NB4 (cell line): ENCODE results near the gene PARP1.

Experiments
- DNase-seq: peaks from one replicate; pipeline ENCODE4 v3.0.0; 2010; ENCODE audit warnings: low read depth
- H3K4me3 ChIP-seq: one replicate; pipeline ENCODE4 v1.5.1; 2011; ENCODE audit warnings: mild to moderate bottlenecking, low read depth, low read length, moderate library complexity
- MYC ChIP-seq: IDR thresholded peaks from 2 replicates; pipeline ENCODE4 v1.6.1; 2011; ENCODE audit warnings: low read depth, low read length
- POLR2A ChIP-seq: IDR thresholded peaks from 2 replicates; pipeline ENCODE4 v1.6.1; 2011; ENCODE audit warnings: mild to moderate bottlenecking; ENCODE audit not compliant: insufficient read length; ENCODE audit errors: extremely low read depth
- TF ChIP-seq, protein P1 (sequence below): IDR thresholded peaks from 2 replicates; pipeline ENCODE4 v1.6.1; 2011; ENCODE audit warnings: low read depth, low read length
- TF ChIP-seq, protein P2 (sequence below): IDR thresholded peaks from one replicate; pipeline ENCODE4 v1.5.1; 2012; ENCODE audit warnings: low read depth, low read length

Gene PARP1

DNA sequence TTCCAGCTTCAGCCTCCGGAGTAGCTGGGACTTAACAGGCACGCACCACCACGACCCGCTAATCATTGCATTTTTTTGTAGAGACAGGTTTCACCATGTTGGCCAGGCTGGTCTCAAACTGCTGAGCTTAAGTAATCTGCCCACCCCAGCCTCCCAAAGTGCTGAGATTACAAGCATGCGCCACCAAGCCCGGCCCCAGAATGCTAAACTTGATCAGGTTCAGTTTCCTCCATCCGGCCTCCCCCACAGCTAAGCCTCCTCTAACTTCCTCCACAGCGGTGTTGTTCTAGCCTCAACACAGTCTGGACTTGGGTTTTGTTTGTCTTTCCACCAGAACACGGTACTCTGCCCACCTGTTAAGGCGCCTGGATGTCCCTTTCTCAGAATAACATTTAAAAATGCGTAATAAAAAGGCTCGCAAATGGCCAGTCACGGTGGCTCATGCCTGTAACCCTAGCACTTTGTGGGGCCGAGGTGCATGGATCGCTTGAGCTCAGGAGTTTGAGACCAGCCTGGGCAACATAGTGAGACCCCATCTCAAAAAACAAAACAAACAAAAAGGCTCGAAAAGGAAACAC is 2.4 kb downstream of the PARP1 start:
- DNase-seq, result peak; percentile 56
- peak overlapping the region; percentile 98 for H3K4me3 ChIP-seq
- TF ChIP-seq POLR2A, result no peak
- TF ChIP-seq, protein P1, sequence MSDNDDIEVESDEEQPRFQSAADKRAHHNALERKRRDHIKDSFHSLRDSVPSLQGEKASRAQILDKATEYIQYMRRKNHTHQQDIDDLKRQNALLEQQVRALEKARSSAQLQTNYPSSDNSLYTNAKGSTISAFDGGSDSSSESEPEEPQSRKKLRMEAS, result no peak

DNA sequence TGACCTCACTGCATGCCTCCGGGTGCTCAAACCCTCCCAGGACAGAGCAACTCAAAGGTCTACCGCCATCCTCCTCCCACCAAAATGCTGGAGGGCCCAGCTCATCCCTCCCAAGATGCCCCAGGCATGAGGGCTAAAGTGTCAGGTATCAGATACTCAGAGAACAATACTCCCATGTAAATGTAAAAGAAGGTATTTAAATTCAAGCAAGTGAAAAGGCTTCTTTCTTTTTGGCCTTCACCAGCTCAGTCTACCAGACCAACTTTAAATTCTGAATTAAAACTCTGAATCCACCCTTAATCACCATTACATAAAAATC is 3.0 kb downstream of the PARP1 start:
- H3K4me3 ChIP-seq, result peak overlapping the region; percentile 98
- TF ChIP-seq MYC, result no peak
- no peak for TF ChIP-seq POLR2A
- TF ChIP-seq, protein P2, sequence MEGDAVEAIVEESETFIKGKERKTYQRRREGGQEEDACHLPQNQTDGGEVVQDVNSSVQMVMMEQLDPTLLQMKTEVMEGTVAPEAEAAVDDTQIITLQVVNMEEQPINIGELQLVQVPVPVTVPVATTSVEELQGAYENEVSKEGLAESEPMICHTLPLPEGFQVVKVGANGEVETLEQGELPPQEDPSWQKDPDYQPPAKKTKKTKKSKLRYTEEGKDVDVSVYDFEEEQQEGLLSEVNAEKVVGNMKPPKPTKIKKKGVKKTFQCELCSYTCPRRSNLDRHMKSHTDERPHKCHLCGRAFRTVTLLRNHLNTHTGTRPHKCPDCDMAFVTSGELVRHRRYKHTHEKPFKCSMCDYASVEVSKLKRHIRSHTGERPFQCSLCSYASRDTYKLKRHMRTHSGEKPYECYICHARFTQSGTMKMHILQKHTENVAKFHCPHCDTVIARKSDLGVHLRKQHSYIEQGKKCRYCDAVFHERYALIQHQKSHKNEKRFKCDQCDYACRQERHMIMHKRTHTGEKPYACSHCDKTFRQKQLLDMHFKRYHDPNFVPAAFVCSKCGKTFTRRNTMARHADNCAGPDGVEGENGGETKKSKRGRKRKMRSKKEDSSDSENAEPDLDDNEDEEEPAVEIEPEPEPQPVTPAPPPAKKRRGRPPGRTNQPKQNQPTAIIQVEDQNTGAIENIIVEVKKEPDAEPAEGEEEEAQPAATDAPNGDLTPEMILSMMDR, result no peak
- TF ChIP-seq, protein P1, result no peak
- DNase-seq, result no peak

DNA sequence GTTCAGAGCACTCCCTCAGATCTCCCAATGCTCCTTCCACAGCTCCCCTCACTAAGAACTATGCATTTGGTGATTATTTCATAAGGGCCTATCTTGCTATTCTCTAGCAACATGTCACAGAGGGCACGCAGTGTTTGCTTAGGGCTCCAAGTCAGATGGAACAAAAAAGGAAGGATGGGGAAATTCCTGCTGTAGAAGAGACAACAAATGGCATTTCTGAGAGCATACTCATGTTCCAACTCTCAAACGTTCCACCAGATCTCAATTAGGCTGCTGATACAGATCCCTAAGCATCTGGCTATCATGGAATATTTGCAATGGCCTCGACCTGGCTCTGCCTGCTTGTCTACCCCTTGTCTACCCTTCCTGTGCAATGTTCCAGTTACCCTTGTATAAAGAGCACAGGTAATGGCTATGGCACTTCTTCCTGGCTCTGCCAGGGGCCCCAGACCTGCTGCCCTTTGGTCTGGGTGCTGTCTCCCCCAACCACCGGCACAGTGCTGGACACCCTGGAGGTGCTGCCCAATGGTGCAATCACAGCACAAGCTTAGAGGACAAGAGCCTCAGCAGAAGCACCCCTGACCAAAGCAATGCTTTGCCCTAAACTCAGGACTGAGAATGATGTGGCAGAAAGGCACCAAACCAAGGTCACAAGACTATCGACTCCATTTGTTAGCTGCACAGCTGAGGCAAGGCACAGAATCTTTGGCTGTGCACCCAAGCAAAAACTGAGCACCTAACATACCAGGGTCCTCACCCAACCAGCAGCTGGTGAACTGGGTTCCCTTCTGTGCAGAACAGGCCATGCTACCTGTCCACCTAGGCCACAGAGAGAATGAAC is 3.6 kb downstream of the PARP1 start:
- DNase-seq, result no peak
- peak overlapping the region; percentile 98 for H3K4me3 ChIP-seq
- TF ChIP-seq MYC (no peak), POLR2A (no peak)
- TF ChIP-seq, protein P1, result no peak
- TF ChIP-seq, protein P2, result no peak

DNA sequence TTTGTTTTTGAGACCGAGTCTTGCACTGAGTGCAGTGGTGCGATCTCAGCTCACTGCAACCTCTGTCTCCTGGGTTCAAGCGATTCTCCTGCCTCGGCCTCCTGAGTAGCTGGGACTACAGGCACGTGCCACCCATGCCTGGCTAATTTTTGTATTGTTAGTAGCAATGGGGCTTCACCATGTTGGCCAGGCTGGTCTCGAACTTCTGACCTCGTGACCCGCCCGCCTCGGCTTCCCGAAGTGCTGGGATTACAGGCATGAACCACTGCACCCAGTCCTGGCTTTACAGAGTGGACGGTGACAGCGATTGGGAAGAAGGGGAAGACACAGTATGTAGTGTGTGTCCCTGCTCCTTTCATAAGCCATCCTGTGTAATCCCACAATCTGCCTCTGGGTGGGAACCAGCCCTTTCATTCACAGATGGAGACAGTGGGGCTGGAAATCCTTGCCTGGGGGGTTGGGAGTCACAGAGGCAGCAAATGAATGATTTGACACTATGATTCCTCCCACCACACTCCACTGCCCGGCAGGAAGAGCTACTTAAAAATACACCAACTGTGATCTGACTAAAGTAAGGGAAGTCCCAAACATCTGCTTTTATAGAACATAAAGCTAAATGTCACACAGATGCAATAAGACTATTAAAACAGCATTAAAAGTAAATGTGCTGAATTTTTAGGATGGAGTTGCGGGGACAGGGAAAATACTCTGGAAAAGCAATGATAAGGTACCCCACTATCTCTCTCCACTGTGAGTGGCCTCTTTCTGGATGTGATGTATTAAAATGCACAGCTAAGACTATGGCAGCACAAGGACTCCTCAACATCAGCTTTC is 4.5 kb downstream of the PARP1 start:
- H3K4me3 ChIP-seq, result peak overlapping the region; percentile 18
- peak; percentile 20 for DNase-seq
- TF ChIP-seq, protein P1, result no peak
- TF ChIP-seq MYC, result no peak
- TF ChIP-seq, protein P2, result peak; percentile 2
- TF ChIP-seq POLR2A, result no peak

DNA sequence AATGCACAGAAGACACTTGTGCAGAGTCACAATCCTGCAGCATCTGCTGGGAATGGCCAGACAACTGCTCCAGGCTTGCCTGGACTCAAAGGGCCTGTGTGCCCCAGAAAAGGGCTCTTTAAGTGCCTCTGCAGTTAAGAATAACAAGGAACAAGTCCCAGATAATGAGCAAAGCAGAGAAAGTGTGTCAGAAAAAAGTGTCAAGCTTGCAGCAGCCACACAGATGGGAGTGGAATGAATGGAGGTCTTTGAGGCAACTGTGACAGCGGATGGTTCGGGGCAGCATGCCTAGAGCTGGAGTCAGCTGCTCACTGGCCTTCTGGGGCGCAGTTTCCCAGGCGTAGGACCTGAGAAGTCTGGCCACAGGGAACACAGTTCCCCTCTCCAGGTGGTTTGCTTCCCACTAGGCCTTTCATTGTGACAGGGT is 5.1 kb downstream of the PARP1 start:
- DNase-seq, result no peak
- no peak overlapping the region for H3K4me3 ChIP-seq
- TF ChIP-seq POLR2A, result no peak
- no peak for TF ChIP-seq MYC
- TF ChIP-seq, protein P2, result no peak
- TF ChIP-seq, protein P1, result no peak
